Stimulated activated naive CD8-positive, alpha-beta T cell treated with anti-CD3 and anti-CD28 coated beads, Interleukin-15, Interleukin-2, amounts not matched to agents 100 ng/mL and 50 ng/mL, for 24 hours (primary cell): ENCODE measurements around the gene BAZ2A.
"Not testable (repeated sequence)": the region's sequence is repeated elsewhere in the genome, so short reads cannot be mapped to it uniquely, and the experiment has no call there.

Experiments
- H3K27ac Mint-ChIP-seq: one replicate; pipeline ENCODE4 v1.8.0; 2021; ENCODE audit warnings: mild to moderate bottlenecking, mixed read lengths
- H3K27me3 Mint-ChIP-seq: one replicate; pipeline ENCODE4 v1.8.0; 2021; ENCODE audit warnings: mixed read lengths
- H3K36me3 Mint-ChIP-seq: one replicate; pipeline ENCODE4 v1.8.0; 2021; ENCODE audit warnings: low read depth, mixed read lengths
- H3K4me1 Mint-ChIP-seq: one replicate; pipeline ENCODE4 v1.8.0; 2021; ENCODE audit warnings: low read depth, mixed read lengths
- H3K4me3 Mint-ChIP-seq: one replicate; pipeline ENCODE4 v1.8.0; 2021; ENCODE audit warnings: mild to moderate bottlenecking, mixed read lengths
- H3K9me3 Mint-ChIP-seq: one replicate; pipeline ENCODE4 v1.8.0; 2021; ENCODE audit warnings: mixed read lengths

Gene BAZ2A

GRCh38 chr12:56630180-56630632 lies at the start of gene BAZ2A:
Gene BAZ2A, minus strand, starts transcription at chr12:56630326. Its CDS starts 12,796 bp downstream, at chr12:56617530.
- Mint-ChIP-seq H3K4me1 (peaks cover 81% of the 10 kb centered on the region), H3K36me3 (peaks cover 30% of the 10 kb centered on the region), H3K9me3 (no peaks in the 10 kb centered on the region), H3K27ac (peak within 1 kb of the TSS; percentile 94), H3K27me3 (no peaks in the 10 kb centered on the region), H3K4me3 (peak within 1 kb of the TSS; percentile 98)

- Mint-ChIP-seq H3K9me3 (no peaks in the 10 kb centered on the region), H3K4me3 (peak overlapping the region; percentile 13), H3K27ac (peak overlapping the region; percentile 78), H3K36me3 (peaks cover 61% of the 10 kb centered on the region), H3K27me3 (no peaks in the 10 kb centered on the region), H3K4me1 (peaks cover 75% of the 10 kb centered on the region)
Measured at GRCh38 chr12:56678852-56679251, 48.7 kb upstream of the BAZ2A start.

GRCh38 chr12:56677680-56678079 lies 47.6 kb upstream of the BAZ2A start:
- peaks cover 66% of the 10 kb centered on the region for H3K36me3 Mint-ChIP-seq
- H3K4me3 Mint-ChIP-seq: peak overlapping the region; percentile 4
- H3K27me3 Mint-ChIP-seq: no peaks in the 10 kb centered on the region
- H3K27ac Mint-ChIP-seq: peak overlapping the region; percentile 57
- no peaks in the 10 kb centered on the region for H3K9me3 Mint-ChIP-seq
- peaks cover 75% of the 10 kb centered on the region for H3K4me1 Mint-ChIP-seq

- H3K4me1 Mint-ChIP-seq: peaks cover 75% of the 10 kb centered on the region
Measured at GRCh38 chr12:56676851-56677580, 46.9 kb upstream of the BAZ2A start.

GRCh38 chr12:56671608-56672007 lies 41.5 kb upstream of the BAZ2A start:
- Mint-ChIP-seq H3K4me3 (no peak overlapping the region), H3K27me3 (no peaks in the 10 kb centered on the region), H3K27ac (no peak overlapping the region), H3K36me3 (peaks cover 71% of the 10 kb centered on the region), H3K4me1 (peaks cover 73% of the 10 kb centered on the region), H3K9me3 (no peaks in the 10 kb centered on the region)

More at GRCh38 chr12:56676851-56677580, 46.9 kb upstream of the BAZ2A start:
- H3K27me3 Mint-ChIP-seq: no peaks in the 10 kb centered on the region
- peaks cover 67% of the 10 kb centered on the region for H3K36me3 Mint-ChIP-seq
- no peaks in the 10 kb centered on the region for H3K9me3 Mint-ChIP-seq
- no peak overlapping the region for H3K4me3 Mint-ChIP-seq
- H3K27ac Mint-ChIP-seq: peak overlapping the region; percentile 66

- peaks cover 71% of the 10 kb centered on the region for H3K4me1 Mint-ChIP-seq
- H3K27me3 Mint-ChIP-seq: no peaks in the 10 kb centered on the region
- no peak overlapping the region for H3K4me3 Mint-ChIP-seq
- no peaks in the 10 kb centered on the region for H3K9me3 Mint-ChIP-seq
- peaks cover 73% of the 10 kb centered on the region for H3K36me3 Mint-ChIP-seq
- peak overlapping the region; percentile 12 for H3K27ac Mint-ChIP-seq
Measured at GRCh38 chr12:56670836-56671235, 40.7 kb upstream of the BAZ2A start.

GRCh38 chr12:56668197-56668457 lies 38.0 kb upstream of the BAZ2A start:
- H3K4me3 Mint-ChIP-seq: no peak overlapping the region
- H3K9me3 Mint-ChIP-seq: no peaks in the 10 kb centered on the region
- H3K27ac Mint-ChIP-seq: peak overlapping the region; percentile 76
- no peaks in the 10 kb centered on the region for H3K27me3 Mint-ChIP-seq
- H3K4me1 Mint-ChIP-seq: peaks cover 55% of the 10 kb centered on the region
- peaks cover 81% of the 10 kb centered on the region for H3K36me3 Mint-ChIP-seq

GRCh38 chr12:56661979-56662638 lies 32.0 kb upstream of the BAZ2A start:
- peaks cover 33% of the 10 kb centered on the region for H3K36me3 Mint-ChIP-seq
- H3K4me3 Mint-ChIP-seq: no peak overlapping the region
- H3K9me3 Mint-ChIP-seq: no peaks in the 10 kb centered on the region
- no peak overlapping the region for H3K27ac Mint-ChIP-seq
- peaks cover 29% of the 10 kb centered on the region for H3K4me1 Mint-ChIP-seq
- no peaks in the 10 kb centered on the region for H3K27me3 Mint-ChIP-seq

- Mint-ChIP-seq H3K4me1 (peaks cover 29% of the 10 kb centered on the region), H3K27me3 (no peaks in the 10 kb centered on the region), H3K9me3 (no peaks in the 10 kb centered on the region), H3K27ac (no peak overlapping the region), H3K4me3 (no peak overlapping the region), H3K36me3 (peaks cover 32% of the 10 kb centered on the region)
Measured at GRCh38 chr12:56661560-56661959, 31.4 kb upstream of the BAZ2A start.

- Mint-ChIP-seq H3K4me1 (peaks cover 27% of the 10 kb centered on the region), H3K9me3 (peaks cover under 1% of the 10 kb centered on the region), H3K4me3 (no peak overlapping the region), H3K36me3 (peaks cover 14% of the 10 kb centered on the region), H3K27me3 (no peaks in the 10 kb centered on the region), H3K27ac (no peak overlapping the region)
Measured at GRCh38 chr12:56658921-56659320, 28.8 kb upstream of the BAZ2A start.

GRCh38 chr12:56657416-56658379 lies 27.6 kb upstream of the BAZ2A start:
- H3K4me1 Mint-ChIP-seq: peaks cover 28% of the 10 kb centered on the region
- peaks cover 13% of the 10 kb centered on the region for H3K9me3 Mint-ChIP-seq
- peaks cover 13% of the 10 kb centered on the region for H3K36me3 Mint-ChIP-seq
- no peak overlapping the region for H3K4me3 Mint-ChIP-seq
- H3K27ac Mint-ChIP-seq: peak overlapping the region; percentile 84
- H3K27me3 Mint-ChIP-seq: no peaks in the 10 kb centered on the region

GRCh38 chr12:56653781-56654180 lies 23.7 kb upstream of the BAZ2A start:
- H3K4me3 Mint-ChIP-seq, H3K27ac Mint-ChIP-seq, H3K27me3 Mint-ChIP-seq: not testable (repeated sequence)
- Mint-ChIP-seq H3K4me1 (peaks cover 19% of the 10 kb centered on the region), H3K36me3 (peaks cover 16% of the 10 kb centered on the region), H3K9me3 (peaks cover 14% of the 10 kb centered on the region)

GRCh38 chr12:56648023-56648422 lies 17.9 kb upstream of the BAZ2A start:
- peaks cover 27% of the 10 kb centered on the region for H3K4me1 Mint-ChIP-seq
- not testable (repeated sequence) for H3K4me3 Mint-ChIP-seq

GRCh38 chr12:56645717-56646446 lies 15.8 kb upstream of the BAZ2A start, which contains the start of gene ATP5F1B:
Gene ATP5F1B, minus strand, starts transcription at chr12:56645984. Its CDS starts 21 bp downstream, at chr12:56645963.
- peaks cover 47% of the 10 kb centered on the region for H3K36me3 Mint-ChIP-seq

More at GRCh38 chr12:56648023-56648422, 17.9 kb upstream of the BAZ2A start:
- not testable (repeated sequence) for H3K9me3 Mint-ChIP-seq, H3K27ac Mint-ChIP-seq, H3K27me3 Mint-ChIP-seq
- peaks cover 37% of the 10 kb centered on the region for H3K36me3 Mint-ChIP-seq

More at GRCh38 chr12:56645717-56646446, 15.8 kb upstream of the BAZ2A start, which contains the start of gene ATP5F1B:
- peak within 1 kb of the TSS; percentile 93 for H3K27ac Mint-ChIP-seq
- H3K4me3 Mint-ChIP-seq: peak within 1 kb of the TSS; percentile 92
- H3K9me3 Mint-ChIP-seq: no peaks in the 10 kb centered on the region
- H3K4me1 Mint-ChIP-seq: peaks cover 34% of the 10 kb centered on the region
- no peaks in the 10 kb centered on the region for H3K27me3 Mint-ChIP-seq
